Peyer's patch (tissue), 4 donors: ENCODE data around the gene ZBTB42. TPM values are rescaled to one million over a fixed set of nuclear protein-coding genes. Genes with fewer than 3 reads are reported as not detected.

Experiments
- DNase-seq, 3 donors: peaks; one replicate each; pipeline ENCODE4 v3.0.0-alpha.2; 2017 to 2019
- H3K27ac ChIP-seq, 4 donors: fragments of 200-600 bp; sonication (generic); one replicate each; pipeline ENCODE4 v1.5.1; 2016 to 2019
- H3K27me3 ChIP-seq, 2 donors: fragments of 200-600 bp; sonication (generic); one replicate each; pipeline ENCODE4 v1.5.1; 2019
- H3K36me3 ChIP-seq, 3 donors: fragments of 200-600 bp; sonication (generic); one replicate each; pipeline ENCODE4 v1.5.1; 2016 to 2019
- H3K4me1 ChIP-seq, 4 donors: fragments of 200-600 bp; sonication (generic); one replicate each; pipeline ENCODE4 v1.5.1; 2016 to 2019
- H3K4me3 ChIP-seq, 4 donors: fragments of 200-600 bp; sonication (generic); 1 replicate in 3 of 4; 2 replicates in 1 of 4; pipeline ENCODE4 v1.5.1; 2016 to 2019; ENCODE audit warnings: mild to moderate bottlenecking in 1 of 4
- H3K9me3 ChIP-seq, 4 donors: fragments of 200-600 bp; sonication (generic); one replicate each; pipeline ENCODE4 v1.5.1; 2016 to 2019; ENCODE audit warnings: mild to moderate bottlenecking in 1 of 4
- CTCF ChIP-seq, 6 experiments: fragments of 450-650 bp in 4 of 6; fragments of 200-600 bp in 2 of 6; sonication (generic) in 1 of 6; IDR thresholded peaks; one replicate each; pipeline ENCODE4 v1.5.1; 2017 to 2019; ENCODE audit warnings: antibody characterized with exemption in 6 of 6, mild to moderate bottlenecking in 3 of 6, moderate library complexity in 1 of 6
- POLR2A ChIP-seq, 2 donors: fragments of 450-650 bp; IDR thresholded peaks; one replicate each; pipeline ENCODE4 v1.5.1; 2017; ENCODE audit warnings: antibody characterized with exemption in 2 of 2, mild to moderate bottlenecking in 2 of 2, moderate library complexity in 2 of 2
- total RNA-seq, 4 donors: library from RNA; depleted of rRNA; stranded (reverse); fragments of >200 nt; gene quantifications; one replicate each; pipeline ENCODE4 v1.1.0, GENCODE V29; 2016

The ZBTB42 gene
- total RNA-seq, 4 donors from 2014 or later: 2.5 to 14.7 (median 10.9) TPM

- peaks cover 0 to 45% (median 0%) of the 10 kb centered on the region in 3 donors for H3K36me3 ChIP-seq
- H3K9me3 ChIP-seq: no peaks in the 10 kb centered on the region
- no peak overlapping the region for H3K4me3 ChIP-seq
- no peak overlapping the region for H3K27ac ChIP-seq
- no peak for DNase-seq
- peaks cover 0 to 20% (median 0%) of the 10 kb centered on the region in 4 donors for H3K4me1 ChIP-seq
- TF ChIP-seq CTCF (IDR thresholded peaks at IDR 0.05) (no peak), POLR2A (IDR thresholded peaks at IDR 0.05) (no peak)
- H3K27me3 ChIP-seq: no peaks in the 10 kb centered on the region
Observed at GRCh38 chr14:104782808-104783139, 18.1 kb upstream of the ZBTB42 start.

GRCh38 chr14:104783484-104784217, 17.2 kb upstream of the ZBTB42 start:
- DNase-seq: no peak
- H3K9me3 ChIP-seq: no peaks in the 10 kb centered on the region
- TF ChIP-seq POLR2A (IDR thresholded peaks at IDR 0.05) (no peak), CTCF (IDR thresholded peaks at IDR 0.05) (no peak)
- H3K4me3 ChIP-seq: no peak overlapping the region
- no peak overlapping the region for H3K27ac ChIP-seq
- peaks cover 0 to 28% (median 0%) of the 10 kb centered on the region in 4 donors for H3K4me1 ChIP-seq
- H3K27me3 ChIP-seq: no peaks in the 10 kb centered on the region
- H3K36me3 ChIP-seq: peaks cover 0 to 47% (median 0%) of the 10 kb centered on the region in 3 donors

GRCh38 chr14:104784218-104784568, 16.7 kb upstream of the ZBTB42 start:
- no peak for DNase-seq
- H3K4me1 ChIP-seq: peaks cover 0 to 32% (median 0%) of the 10 kb centered on the region in 4 donors
- H3K4me3 ChIP-seq: no peak overlapping the region
- no peaks in the 10 kb centered on the region for H3K9me3 ChIP-seq
- H3K36me3 ChIP-seq: peaks cover 0 to 53% (median 0%) of the 10 kb centered on the region in 3 donors
- TF ChIP-seq POLR2A (IDR thresholded peaks at IDR 0.05) (no peak), CTCF (IDR thresholded peaks at IDR 0.05) (no peak)
- no peak overlapping the region for H3K27ac ChIP-seq
- no peaks in the 10 kb centered on the region for H3K27me3 ChIP-seq

GRCh38 chr14:104784846-104785707, 15.8 kb upstream of the ZBTB42 start:
- no peaks in the 10 kb centered on the region for H3K27me3 ChIP-seq
- DNase-seq: no peak
- no peak overlapping the region for H3K27ac ChIP-seq
- H3K9me3 ChIP-seq: no peaks in the 10 kb centered on the region
- no peak overlapping the region for H3K4me3 ChIP-seq
- H3K4me1 ChIP-seq: peaks cover 0 to 32% (median 0%) of the 10 kb centered on the region in 4 donors
- H3K36me3 ChIP-seq: peaks cover 0 to 53% (median 0%) of the 10 kb centered on the region in 3 donors
- TF ChIP-seq POLR2A (IDR thresholded peaks at IDR 0.05) (no peak), CTCF (IDR thresholded peaks at IDR 0.05) (no peak)

DNA sequence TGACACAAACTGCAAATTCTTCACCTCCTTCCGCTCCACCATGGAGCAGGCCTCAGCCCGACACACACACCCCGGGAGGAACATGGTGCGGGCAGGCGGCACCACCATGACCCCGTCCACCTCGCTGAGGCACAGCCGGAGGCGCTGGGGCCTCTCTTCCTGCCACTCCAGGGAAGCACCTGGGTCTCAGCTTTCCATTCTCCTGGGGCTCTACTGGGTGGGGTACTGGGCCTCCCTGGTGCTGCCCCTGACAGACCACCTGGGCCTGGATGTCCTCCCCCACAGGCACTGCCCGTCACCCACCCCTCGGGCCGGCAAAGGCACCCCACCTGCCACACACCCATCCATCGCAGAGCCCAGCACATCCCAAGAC, 15.2 kb upstream of the ZBTB42 start:
- Histone ChIP-seq H3K4me1 (peaks cover 0 to 32% (median 0%) of the 10 kb centered on the region in 4 donors), H3K36me3 (peaks cover 0 to 53% (median 0%) of the 10 kb centered on the region in 3 donors), H3K4me3 (no peak overlapping the region), H3K27me3 (no peaks in the 10 kb centered on the region), H3K9me3 (no peaks in the 10 kb centered on the region), H3K27ac (no peak overlapping the region)
- no peak for DNase-seq
- TF ChIP-seq POLR2A (IDR thresholded peaks at IDR 0.05): no peak
- no peak for TF ChIP-seq CTCF (IDR thresholded peaks at IDR 0.05)
